Body of pancreas (tissue), 4 donors: ENCODE data around the gene RNF128. TPM values are rescaled to one million over a fixed set of nuclear protein-coding genes. Genes with fewer than 3 reads are reported as not detected.

Experiments used
- ATAC-seq: fragments of 150-250 bp; one replicate; pipeline ENCODE4 v1.9.1; 2016
- DNase-seq, 4 donors: peaks; one replicate each; pipeline ENCODE4 v3.0.0-alpha.2; 2019
- H3K27ac ChIP-seq, 4 donors: fragments of 200-600 bp; sonication (generic); 1 replicate in 3 of 4; 2 replicates in 1 of 4; pipeline versions ENCODE4 v1.5.1 to v1.6.1; 2016 to 2019; ENCODE audit warnings: mild to moderate bottlenecking in 1 of 4, mixed read lengths in 1 of 4, moderate library complexity in 1 of 4
- H3K27me3 ChIP-seq, 2 donors: fragments of 200-600 bp; sonication (generic); one replicate each; pipeline ENCODE4 v1.6.0; 2016; ENCODE audit warnings: mild to moderate bottlenecking in 1 of 2
- H3K36me3 ChIP-seq, 2 donors: fragments of 200-600 bp; sonication (generic); replicated peaks in 1 of 2; 2 replicates each; pipeline ENCODE4 v1.5.1; 2016; ENCODE audit warnings: low read depth in 2 of 2; ENCODE audit not compliant: insufficient read depth in 1 of 2
- H3K4me1 ChIP-seq: fragments of 200-600 bp; sonication (generic); one replicate; pipeline ENCODE4 v1.6.0; 2016
- H3K4me3 ChIP-seq, 2 donors: fragments of 200-600 bp; sonication (generic); 1 replicate in 1 of 2; 2 replicates in 1 of 2; pipeline ENCODE4 v1.5.1; 2016 to 2019
- H3K9me3 ChIP-seq, 3 donors: fragments of 200-600 bp; sonication (generic); 1 replicate in 2 of 3; 2 replicates in 1 of 3; pipeline ENCODE4 v1.5.1; 2016
- CTCF ChIP-seq, 7 experiments: fragments of 450-650 bp in 4 of 7; fragments of 200-600 bp in 3 of 7; sonication (generic) in 3 of 7; IDR thresholded peaks; one replicate each; pipeline ENCODE4 v1.5.1; 2016 to 2019; ENCODE audit warnings: antibody characterized with exemption in 7 of 7
- POLR2A ChIP-seq, 3 donors: fragments of 450-650 bp; IDR thresholded peaks; one replicate each; pipeline ENCODE4 v1.6.1; 2016; ENCODE audit warnings: antibody characterized with exemption in 3 of 3, mild to moderate bottlenecking in 2 of 3
- WGBS, 2 donors: methylation state at CpG; one replicate each; pipeline ENCODE4 v1.1.5; 2017; 5-methylcytosine and 5-hydroxymethylcytosine counted together
- intact Hi-C: fragments of 100-400 bp; cut with DNase I; formaldehyde crosslinking; loops from one replicate; pipeline ENCODE4 v1.15.1; 2023
- total RNA-seq, 2 donors: library from RNA; depleted of rRNA; stranded (reverse); fragments of >200 nt; gene quantifications; one replicate each; pipeline ENCODE4 v1.1.0, GENCODE V29; 2016

The RNF128 gene
- total RNA-seq, 2 donors from 2014 or later: 18.9 to 20.4 TPM

DNA sequence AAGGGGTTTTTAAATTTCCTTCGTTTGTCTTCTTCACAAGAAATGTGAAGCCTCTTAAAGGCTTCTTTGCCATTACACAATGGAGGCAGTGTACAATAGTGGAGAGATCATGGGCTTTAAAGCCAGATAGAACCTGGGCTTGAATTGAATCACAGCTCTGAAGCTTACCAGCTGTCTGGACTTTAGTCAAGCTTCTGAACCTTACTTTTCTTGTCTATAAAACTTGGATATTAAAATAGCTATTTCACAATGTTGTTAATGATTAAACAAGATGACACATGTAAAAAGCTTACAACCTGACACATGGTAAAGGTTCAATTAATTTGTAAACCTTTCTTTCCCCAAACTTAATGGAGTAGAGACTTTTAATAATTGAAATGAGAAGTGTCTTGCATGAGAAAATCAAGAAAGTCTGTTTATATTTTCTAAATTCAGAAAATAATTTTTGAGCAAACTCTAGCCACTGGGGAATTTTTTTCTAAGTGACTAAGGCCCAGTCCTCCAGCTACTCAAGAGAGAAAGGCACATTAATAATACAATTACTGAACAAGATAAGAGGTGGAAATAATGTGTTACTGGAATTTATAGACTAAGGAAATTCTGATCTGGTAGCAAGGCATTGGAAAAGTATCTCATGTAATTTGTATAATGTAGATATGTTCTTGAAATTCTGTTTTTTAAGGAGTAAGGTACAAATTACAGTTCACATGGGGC is 54.3 kb downstream of the RNF128 start:
- peak in 1 of 4 donors; percentile 20 for DNase-seq
- no peaks in the 10 kb centered on the region for H3K27me3 ChIP-seq
- intact Hi-C loops: no loop called here

GRCh38 chrX:106783716-106784115 is 57.2 kb downstream of the RNF128 start:
- H3K9me3 ChIP-seq: no peaks in the 10 kb centered on the region
- H3K4me3 ChIP-seq: no peak overlapping the region
- no peak overlapping the region for H3K27ac ChIP-seq
- ATAC-seq (no peak), DNase-seq (no peak)
- TF ChIP-seq CTCF (IDR thresholded peaks at IDR 0.05) (no peak), POLR2A (IDR thresholded peaks at IDR 0.05) (no peak)
- no peaks in the 10 kb centered on the region for H3K27me3 ChIP-seq
- no peaks in the 10 kb centered on the region for H3K36me3 ChIP-seq
- H3K4me1 ChIP-seq: peaks cover 15% of the 10 kb centered on the region
- 80 to 90% methylated on average over 7 of the region's 7 CpGs for WGBS, 2 donors
- intact Hi-C loops: no loop called here

More for the DNA sequence above, 54.3 kb downstream of the RNF128 start:
- TF ChIP-seq CTCF (IDR thresholded peaks at IDR 0.05) (no peak), POLR2A (IDR thresholded peaks at IDR 0.05) (no peak)
- Histone ChIP-seq H3K4me1 (peaks cover 15% of the 10 kb centered on the region), H3K27ac (peak overlapping the region in 2 of 4 donors; percentile 57 to 70), H3K9me3 (no peaks in the 10 kb centered on the region), H3K4me3 (no peak overlapping the region), H3K36me3 (no peaks in the 10 kb centered on the region)
- ATAC-seq: peak; percentile 91
- 0 to 31% methylated on average over 1 of the region's 1 CpG for WGBS, 2 donors

GRCh38 chrX:106791495-106791894 is 65.0 kb downstream of the RNF128 start:
- no peaks in the 10 kb centered on the region for H3K9me3 ChIP-seq
- no peaks in the 10 kb centered on the region for H3K4me1 ChIP-seq
- H3K4me3 ChIP-seq: no peak overlapping the region
- no peak for ATAC-seq
- WGBS, 2 donors: 0 to 5% methylated on average over 1 of the region's 1 CpG
- H3K27ac ChIP-seq: no peak overlapping the region
- intact Hi-C loops: no loop called here
- no peaks in the 10 kb centered on the region for H3K36me3 ChIP-seq
- no peak for DNase-seq
- TF ChIP-seq POLR2A (IDR thresholded peaks at IDR 0.05) (no peak), CTCF (IDR thresholded peaks at IDR 0.05) (peak in 4 of 7 experiments; percentile 19 to 42 (median 36))
- no peaks in the 10 kb centered on the region for H3K27me3 ChIP-seq

- DNase-seq (peak in 3 of 4 donors; percentile 10 to 16 (median 15)), ATAC-seq (peak; percentile 56)
- Histone ChIP-seq H3K9me3 (no peaks in the 10 kb centered on the region), H3K4me3 (peak overlapping the region in 1 of 2 donors; percentile 15), H3K4me1 (peaks cover 8% of the 10 kb centered on the region), H3K27ac (peak overlapping the region; percentile 24 to 93 (median 59)), H3K36me3 (no peaks in the 10 kb centered on the region), H3K27me3 (no peaks in the 10 kb centered on the region)
- 0 to 3% methylated on average over 2 to 11 of the region's 11 CpGs for WGBS, 2 donors
- TF ChIP-seq POLR2A (IDR thresholded peaks at IDR 0.05) (no peak), CTCF (IDR thresholded peaks at IDR 0.05) (no peak)
- intact Hi-C loops: no loop called here
Observed at GRCh38 chrX:106802063-106802387, 75.5 kb downstream of the RNF128 start.
